WERI-Rb-1 (cell line): ENCODE data around the gene SERPINB6.
"Not testable (repeated sequence)": the region's sequence is repeated elsewhere in the genome, so short reads cannot be mapped to it uniquely, and the experiment has no call there.

Source experiments
- DNase-seq: peaks from one replicate; pipeline ENCODE4 v3.0.0-alpha.2; 2020
- H3K27ac ChIP-seq: fragments of 250-450 bp; sonication (Bioruptor Pico); 2 replicates; pipeline ENCODE4 v1.5.1; 2020; ENCODE audit warnings: mild to moderate bottlenecking, moderate library complexity
- H3K27me3 ChIP-seq: fragments of 250-450 bp; sonication (Bioruptor Pico); 2 replicates; pipeline ENCODE4 v1.5.1; 2021; ENCODE audit warnings: mild to moderate bottlenecking, low read depth, moderate library complexity; ENCODE audit not compliant: insufficient read depth, severe bottlenecking
- H3K36me3 ChIP-seq: fragments of 250-450 bp; sonication (Bioruptor Pico); 2 replicates; pipeline ENCODE4 v1.5.1; 2020; ENCODE audit warnings: mild to moderate bottlenecking, moderate library complexity
- H3K4me3 ChIP-seq: 2 replicates; pipeline ENCODE4 v1.5.1; 2011; ENCODE audit warnings: low read depth, mild to moderate bottlenecking, control low read depth, low read length
- H3K9me3 ChIP-seq: fragments of 250-450 bp; sonication (Bioruptor Pico); 2 replicates; pipeline ENCODE4 v1.5.1; 2021; ENCODE audit warnings: mild to moderate bottlenecking, moderate library complexity; ENCODE audit not compliant: severe bottlenecking
- CTCF ChIP-seq: IDR thresholded peaks from 2 replicates; pipeline ENCODE4 v1.5.1; 2011; ENCODE audit warnings: low read depth, mild to moderate bottlenecking, control low read depth, inconsistent platforms, low read length

SERPINB6 gene

GRCh38 chr6:2942914-2943563 is 28.3 kb downstream of the SERPINB6 start:
- no peak for DNase-seq
- no peaks in the 10 kb centered on the region for H3K27me3 ChIP-seq
- no peaks in the 10 kb centered on the region for H3K9me3 ChIP-seq
- H3K27ac ChIP-seq = no peak overlapping the region
- no peak for TF ChIP-seq CTCF
- no peaks in the 10 kb centered on the region for H3K36me3 ChIP-seq
- no peak overlapping the region for H3K4me3 ChIP-seq

- H3K27me3 ChIP-seq, H3K27ac ChIP-seq, DNase-seq, H3K4me3 ChIP-seq, H3K9me3 ChIP-seq, H3K36me3 ChIP-seq: not testable (repeated sequence)
These were observed 29.3 kb downstream of the SERPINB6 start for GRCh38 chr6:2942116-2942515.

GRCh38 chr6:2940851-2941250 is 30.5 kb downstream of the SERPINB6 start:
- no peak overlapping the region for H3K27ac ChIP-seq
- H3K27me3 ChIP-seq = no peaks in the 10 kb centered on the region
- no peak for TF ChIP-seq CTCF
- no peaks in the 10 kb centered on the region for H3K9me3 ChIP-seq
- DNase-seq = no peak
- no peak overlapping the region for H3K4me3 ChIP-seq
- no peaks in the 10 kb centered on the region for H3K36me3 ChIP-seq

GRCh38 chr6:2940010-2940850 is 31.1 kb downstream of the SERPINB6 start:
- H3K27ac ChIP-seq = no peak overlapping the region
- H3K27me3 ChIP-seq = no peaks in the 10 kb centered on the region
- no peak overlapping the region for H3K4me3 ChIP-seq
- H3K9me3 ChIP-seq = no peaks in the 10 kb centered on the region
- H3K36me3 ChIP-seq = no peaks in the 10 kb centered on the region
- no peak for DNase-seq
- no peak for TF ChIP-seq CTCF

- H3K27me3 ChIP-seq = no peaks in the 10 kb centered on the region
- no peak overlapping the region for H3K27ac ChIP-seq
- no peaks in the 10 kb centered on the region for H3K36me3 ChIP-seq
- H3K4me3 ChIP-seq = no peak overlapping the region
- DNase-seq = no peak
- H3K9me3 ChIP-seq = no peaks in the 10 kb centered on the region
- no peak for TF ChIP-seq CTCF
These were observed 31.9 kb downstream of the SERPINB6 start for GRCh38 chr6:2939315-2940009.

- TF ChIP-seq CTCF = no peak
- DNase-seq = no peak
- H3K27ac ChIP-seq = no peak overlapping the region
- no peaks in the 10 kb centered on the region for H3K9me3 ChIP-seq
- no peaks in the 10 kb centered on the region for H3K27me3 ChIP-seq
- no peak overlapping the region for H3K4me3 ChIP-seq
- H3K36me3 ChIP-seq = no peaks in the 10 kb centered on the region
These were observed 32.7 kb downstream of the SERPINB6 start for GRCh38 chr6:2938632-2939083.
